Parathyroid adenoma (tissue), 2 donors: ENCODE data around the gene ZNF77.
"Not testable (repeated sequence)": the region's sequence is repeated elsewhere in the genome, so short reads cannot be mapped to it uniquely, and the experiment has no call there.

ENCODE experiments used
- H2AFZ ChIP-seq: fragments of 300-600 bp; sonication (generic); one replicate; pipeline ENCODE4 v1.7.0; 2017; ENCODE audit warnings: antibody characterized with exemption, mild to moderate bottlenecking
- H3K27ac ChIP-seq: fragments of 300-600 bp; sonication (generic); one replicate; pipeline ENCODE4 v1.7.0; 2017
- H3K27me3 ChIP-seq: fragments of 300-600 bp; sonication (generic); one replicate; pipeline ENCODE4 v1.7.0; 2017; ENCODE audit warnings: low read length; ENCODE audit not compliant: control insufficient read depth, insufficient read depth
- H3K36me3 ChIP-seq: fragments of 300-600 bp; sonication (generic); one replicate; pipeline ENCODE4 v1.7.0; 2017; ENCODE audit warnings: low read length; ENCODE audit not compliant: control insufficient read depth, insufficient read depth
- H3K4me1 ChIP-seq: fragments of 300-600 bp; sonication (generic); one replicate; pipeline ENCODE4 v1.7.0; 2017; ENCODE audit warnings: control low read depth
- H3K4me2 ChIP-seq: fragments of 300-600 bp; sonication (generic); one replicate; pipeline ENCODE4 v1.7.0; 2017; ENCODE audit warnings: low read length
- H3K4me3 ChIP-seq: fragments of 300-600 bp; sonication (generic); one replicate; pipeline ENCODE4 v1.7.0; 2017; ENCODE audit warnings: low read depth, low read length
- H3K79me2 ChIP-seq: fragments of 300-600 bp; sonication (generic); one replicate; pipeline ENCODE4 v1.7.0; 2017; ENCODE audit warnings: control low read depth
- H3K9ac ChIP-seq: fragments of 300-600 bp; sonication (generic); one replicate; pipeline ENCODE4 v1.7.0; 2017; ENCODE audit warnings: mild to moderate bottlenecking
- H3K9me3 ChIP-seq: fragments of 300-600 bp; sonication (generic); one replicate; pipeline ENCODE4 v1.7.0; 2017; ENCODE audit warnings: low read length; ENCODE audit not compliant: control insufficient read depth
- CTCF ChIP-seq: fragments of 300-600 bp; sonication (generic); IDR thresholded peaks from one replicate; pipeline ENCODE4 v1.7.0; 2017; ENCODE audit warnings: antibody characterized with exemption, mild to moderate bottlenecking
- donor health status: primary hyperparathyroidism.

ZNF77 gene

GRCh38 chr19:2917275-2918184 is 27.2 kb downstream of the ZNF77 start:
- no peak overlapping the region for H3K4me3 ChIP-seq
- no peak overlapping the region for H3K4me2 ChIP-seq
- TF ChIP-seq CTCF, result no peak
- H3K27ac ChIP-seq, result no peak overlapping the region
- no peaks in the 10 kb centered on the region for H3K27me3 ChIP-seq
- peaks cover 2% of the 10 kb centered on the region for H3K79me2 ChIP-seq
- peaks cover 6% of the 10 kb centered on the region for H3K9me3 ChIP-seq
- no peaks in the 10 kb centered on the region for H3K4me1 ChIP-seq
- peaks cover 8% of the 10 kb centered on the region for H3K36me3 ChIP-seq
- H3K9ac ChIP-seq, result no peak overlapping the region
- H2AFZ ChIP-seq, result no peak overlapping the region

GRCh38 chr19:2912306-2912705 is 32.5 kb downstream of the ZNF77 start:
- Histone ChIP-seq H3K4me3 (no peak overlapping the region), H3K79me2 (peaks cover 4% of the 10 kb centered on the region), H3K36me3 (peaks cover 3% of the 10 kb centered on the region), H3K9me3 (no peaks in the 10 kb centered on the region), H3K27ac (no peak overlapping the region), H2AFZ (no peak overlapping the region), H3K4me1 (no peaks in the 10 kb centered on the region), H3K4me2 (no peak overlapping the region), H3K9ac (no peak overlapping the region), H3K27me3 (no peaks in the 10 kb centered on the region)
- no peak for TF ChIP-seq CTCF

GRCh38 chr19:2906631-2907195 is 38.1 kb downstream of the ZNF77 start:
- Histone ChIP-seq H3K79me2 (peaks cover 12% of the 10 kb centered on the region), H3K4me3 (no peak overlapping the region), H2AFZ (no peak overlapping the region), H3K9ac (no peak overlapping the region), H3K27me3 (no peaks in the 10 kb centered on the region), H3K36me3 (no peaks in the 10 kb centered on the region), H3K4me1 (peaks cover 2% of the 10 kb centered on the region), H3K27ac (no peak overlapping the region), H3K4me2 (no peak overlapping the region), H3K9me3 (no peaks in the 10 kb centered on the region)
- no peak for TF ChIP-seq CTCF

- Histone ChIP-seq H3K9ac (no peak overlapping the region), H3K79me2 (peaks cover 15% of the 10 kb centered on the region), H3K27me3 (no peaks in the 10 kb centered on the region), H3K4me3 (no peak overlapping the region), H3K27ac (no peak overlapping the region), H3K4me1 (peaks cover 3% of the 10 kb centered on the region), H3K9me3 (no peaks in the 10 kb centered on the region), H2AFZ (no peak overlapping the region), H3K4me2 (no peak overlapping the region), H3K36me3 (no peaks in the 10 kb centered on the region)
- no peak for TF ChIP-seq CTCF
Observed at GRCh38 chr19:2905918-2906519, 38.8 kb downstream of the ZNF77 start.

GRCh38 chr19:2903326-2903725 is 41.4 kb downstream of the ZNF77 start:
- not testable (repeated sequence) for H3K27ac ChIP-seq, H3K4me2 ChIP-seq, H3K9me3 ChIP-seq, H2AFZ ChIP-seq, H3K4me1 ChIP-seq, H3K4me3 ChIP-seq, H3K9ac ChIP-seq, H3K27me3 ChIP-seq, H3K36me3 ChIP-seq
- H3K79me2 ChIP-seq, result peaks cover 15% of the 10 kb centered on the region
